Ramos (cell line): ENCODE results near the gene LCAT.
"Not testable (repeated sequence)": the region's sequence is repeated elsewhere in the genome, so short reads cannot be mapped to it uniquely, and the experiment has no call there.

ENCODE experiments used
- in situ Hi-C: fragments of 300-500 bp; cut with MboI; formaldehyde crosslinking; loops from one replicate; pipeline ENCODE4 v1.14.3; 2022; ENCODE audit warnings: low sequenced_read_pairs; ENCODE audit not compliant: unreplicated experiment

LCAT gene

DNA sequence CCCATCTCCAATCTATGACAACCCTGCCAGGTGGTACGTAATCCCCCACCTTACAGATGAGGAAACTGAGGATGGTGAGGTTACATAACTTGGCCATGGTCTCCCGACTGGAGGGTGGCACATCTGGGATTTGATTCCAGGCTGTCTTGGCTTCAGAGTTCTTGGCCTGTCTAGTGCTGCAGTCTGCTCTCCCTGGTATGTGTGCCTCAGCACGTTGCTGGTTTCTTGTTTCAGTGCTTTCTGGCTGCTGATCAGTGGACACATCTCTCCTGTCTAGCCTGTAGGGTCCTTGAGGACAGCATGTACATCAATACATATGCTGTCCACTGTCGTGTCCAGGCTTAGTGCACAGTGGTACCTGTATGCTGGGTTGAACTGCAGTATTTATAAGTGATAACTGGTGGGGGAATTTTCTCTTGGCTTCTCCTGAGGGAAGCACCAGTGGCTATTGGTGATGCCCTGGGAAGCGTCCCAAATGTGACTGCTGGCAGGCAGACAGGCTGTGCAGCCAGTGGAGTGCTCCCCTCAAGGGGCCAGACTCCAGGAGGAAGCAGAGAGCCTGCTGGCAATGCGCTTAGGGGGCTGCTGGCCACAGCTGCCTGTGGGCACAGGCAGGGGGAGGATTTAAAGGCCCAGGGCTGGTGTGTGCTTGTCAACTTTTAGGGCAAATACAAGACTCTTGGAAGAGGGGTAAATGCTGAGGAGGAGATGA, 26.6 kb downstream of the LCAT start:
- in situ Hi-C loops, result no loop called here

DNA sequence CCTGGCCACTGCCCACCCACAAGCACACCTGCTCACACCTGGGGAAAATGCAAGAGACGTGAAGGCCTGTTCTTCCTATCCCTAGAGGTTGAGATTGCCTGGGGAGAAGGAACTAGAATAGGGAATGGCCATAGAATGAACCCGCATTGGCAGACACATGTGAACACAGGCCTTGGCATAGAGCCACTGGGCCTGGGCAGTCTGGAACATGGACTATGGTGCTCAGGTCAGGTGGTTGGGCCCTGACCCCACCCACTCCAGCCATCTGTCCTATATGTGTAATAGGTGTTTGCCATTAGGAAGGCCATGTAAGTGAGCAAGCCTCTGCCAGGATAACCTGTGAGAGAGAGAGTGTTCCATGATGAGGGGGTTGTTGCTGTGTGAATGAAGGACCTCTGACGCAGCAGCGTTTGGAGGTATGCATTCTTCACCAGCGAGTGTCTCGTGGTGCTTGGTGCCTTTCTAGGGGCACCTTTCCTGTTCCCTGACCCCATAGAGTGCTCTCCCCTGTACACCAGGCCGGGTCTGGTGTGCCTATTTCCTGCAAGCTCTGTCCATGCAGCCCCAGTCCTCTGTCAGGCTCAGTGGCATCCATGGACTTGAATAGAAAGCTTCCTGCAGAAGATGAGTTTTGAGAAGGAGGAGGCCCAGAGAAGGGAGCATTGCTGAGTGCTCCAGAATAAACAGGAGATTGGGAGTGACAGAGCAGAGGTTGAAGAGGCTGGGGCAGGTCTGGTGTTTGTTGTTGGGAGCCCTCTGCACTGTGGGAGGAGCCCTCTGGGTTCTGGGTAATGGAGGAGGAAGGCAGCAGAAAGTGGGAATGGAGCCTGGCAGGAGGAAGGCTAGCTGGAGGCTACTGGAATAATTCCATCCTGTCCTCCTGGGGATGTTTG, 27.8 kb downstream of the LCAT start:
- in situ Hi-C loops, result no loop called here

DNA sequence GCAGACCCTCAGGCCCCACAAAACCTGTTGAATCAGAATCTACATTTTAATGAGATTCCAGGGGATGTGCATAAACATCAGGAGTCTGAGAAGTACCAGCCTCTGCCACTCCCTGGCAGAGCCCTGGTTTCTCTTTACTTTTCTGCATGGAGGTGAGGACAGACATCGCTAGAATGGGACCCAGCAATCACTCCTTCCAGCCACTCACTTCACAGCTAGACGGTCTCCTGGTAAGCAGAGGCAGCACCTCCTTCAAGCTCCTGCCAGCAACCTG, 28.5 kb downstream of the LCAT start:
- in situ Hi-C loops, result not testable (repeated sequence)

DNA sequence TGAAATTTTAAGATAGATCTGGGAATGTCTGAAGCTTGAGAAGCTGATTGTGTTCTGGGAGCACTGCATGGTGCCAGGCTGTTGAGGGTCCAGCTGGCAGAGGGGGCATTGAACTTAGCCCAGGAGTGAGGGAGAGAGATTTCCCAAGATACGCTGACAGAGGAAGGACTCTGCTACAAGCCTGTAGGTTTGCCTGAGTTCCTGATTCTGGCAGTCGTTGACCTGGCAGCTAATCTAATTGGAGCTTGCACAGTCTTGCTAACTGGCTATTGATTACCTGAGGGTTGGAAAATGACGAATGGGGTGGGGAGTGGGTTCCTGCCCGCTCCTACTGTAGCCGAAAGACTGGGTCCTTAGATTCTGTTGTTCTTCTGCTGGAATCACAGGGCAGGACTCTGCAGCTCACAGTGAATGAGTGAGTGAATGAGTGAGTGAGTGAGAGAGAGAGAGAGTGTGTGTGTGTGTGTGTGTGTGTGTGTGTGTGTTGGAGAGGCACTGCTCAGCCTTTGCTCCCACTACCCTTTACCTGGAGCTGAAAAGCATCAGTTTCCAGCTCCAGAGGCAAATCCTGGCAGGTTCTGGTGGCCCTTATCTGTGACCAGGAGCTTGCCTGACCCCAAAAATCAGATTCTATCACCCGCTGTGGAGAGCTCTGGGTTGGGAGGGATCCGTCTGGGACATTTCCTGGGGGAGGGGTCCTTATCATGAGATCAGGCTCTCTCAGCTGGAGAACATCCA, 29.0 kb downstream of the LCAT start:
- in situ Hi-C loops, result no loop called here

DNA sequence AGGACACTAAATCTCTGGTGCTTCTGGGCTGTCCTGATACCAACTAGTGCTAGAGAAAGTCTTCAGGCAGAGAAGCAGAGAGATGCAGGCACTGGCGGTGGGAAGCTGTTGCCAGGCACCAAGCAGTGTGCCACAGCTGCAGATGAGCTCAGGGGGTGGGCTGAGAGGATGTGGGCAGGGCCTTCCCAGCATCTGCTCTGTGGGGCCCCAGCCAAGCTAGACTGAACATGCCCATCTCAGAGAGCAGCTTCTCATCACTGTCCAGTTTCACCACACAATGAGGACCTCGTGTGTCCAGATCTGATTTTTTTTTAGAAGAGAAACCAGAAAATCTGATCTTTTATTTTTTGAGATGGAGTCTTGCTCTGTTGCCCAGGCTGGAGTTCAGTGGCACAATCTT, 33.8 kb downstream of the LCAT start:
- in situ Hi-C loops, result no loop called here

DNA sequence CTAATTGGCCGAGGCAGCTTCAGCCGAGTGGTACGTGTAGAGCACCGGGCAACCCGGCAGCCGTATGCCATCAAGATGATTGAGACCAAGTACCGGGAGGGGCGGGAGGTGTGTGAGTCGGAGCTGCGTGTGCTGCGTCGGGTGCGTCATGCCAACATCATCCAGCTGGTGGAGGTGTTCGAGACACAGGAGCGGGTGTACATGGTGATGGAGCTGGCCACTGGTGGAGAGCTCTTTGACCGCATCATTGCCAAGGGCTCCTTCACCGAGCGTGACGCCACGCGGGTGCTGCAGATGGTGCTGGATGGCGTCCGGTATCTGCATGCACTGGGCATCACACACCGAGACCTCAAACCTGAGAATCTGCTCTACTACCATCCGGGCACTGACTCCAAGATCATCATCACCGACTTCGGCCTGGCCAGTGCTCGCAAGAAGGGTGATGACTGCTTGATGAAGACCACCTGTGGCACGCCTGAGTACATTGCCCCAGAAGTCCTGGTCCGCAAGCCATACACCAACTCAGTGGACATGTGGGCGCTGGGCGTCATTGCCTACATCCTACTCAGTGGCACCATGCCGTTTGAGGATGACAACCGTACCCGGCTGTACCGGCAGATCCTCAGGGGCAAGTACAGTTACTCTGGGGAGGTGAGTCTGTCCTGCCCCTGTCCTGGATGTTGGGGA, 34.7 kb downstream of the LCAT start:
- in situ Hi-C loops, result no loop called here

DNA sequence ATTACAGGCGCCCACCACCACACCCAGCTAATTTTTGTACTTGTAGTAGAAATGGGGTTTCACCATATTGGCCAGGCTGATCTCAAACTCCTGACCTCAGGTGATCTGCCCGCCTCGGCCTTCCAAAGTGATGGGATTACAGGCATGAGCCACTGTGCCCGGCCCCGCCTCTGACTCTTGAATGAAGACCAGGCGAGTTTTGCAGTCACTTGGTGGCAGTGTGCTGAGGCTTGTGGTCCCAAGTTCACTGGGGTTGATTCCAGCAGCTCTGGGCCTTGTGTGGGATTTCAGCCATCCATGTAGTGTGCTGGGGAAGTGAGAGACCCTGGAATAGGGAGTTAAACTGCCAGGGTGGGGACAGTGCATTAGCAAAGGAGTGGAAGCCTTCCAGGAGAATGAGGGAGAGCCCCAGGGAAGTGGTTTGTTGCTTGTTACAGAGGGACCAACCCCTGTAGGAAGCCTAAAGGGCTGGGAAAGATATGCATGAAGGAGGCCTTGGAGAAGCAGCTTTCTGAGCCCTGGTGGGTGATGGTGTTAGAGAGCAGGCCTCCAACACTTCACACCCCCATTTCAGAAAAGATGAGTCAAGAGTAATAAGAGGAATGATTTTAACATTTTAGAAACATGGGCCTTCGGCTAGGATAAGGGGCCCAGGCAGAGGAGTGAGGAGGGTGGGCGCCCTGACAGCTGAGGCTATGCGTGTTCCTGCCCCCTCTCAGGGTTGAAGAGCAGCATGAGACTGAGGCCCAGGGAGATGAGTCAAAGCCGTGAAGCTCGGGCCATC, 36.3 kb downstream of the LCAT start:
- in situ Hi-C loops, result no loop called here

DNA sequence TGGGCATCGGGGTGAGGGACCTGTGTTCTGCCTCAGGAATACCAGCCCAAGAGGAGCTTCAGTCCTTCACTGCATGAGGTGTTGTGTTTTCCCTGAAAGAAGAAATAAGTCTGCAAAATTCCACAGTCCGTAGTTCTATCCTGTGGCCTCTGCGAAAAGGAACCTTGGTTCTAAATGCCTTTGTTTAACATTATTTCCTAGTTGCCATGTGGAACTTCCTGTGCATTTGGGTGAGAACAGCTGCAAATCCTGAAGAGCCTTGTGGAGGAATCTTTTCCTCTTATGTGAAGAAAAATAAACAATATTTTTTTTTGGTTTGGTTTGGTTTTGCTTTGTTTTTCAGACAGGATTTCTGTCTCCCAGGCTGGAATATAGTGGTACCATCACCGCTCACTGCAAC, 41.1 kb downstream of the LCAT start:
- in situ Hi-C loops, result no loop called here

DNA sequence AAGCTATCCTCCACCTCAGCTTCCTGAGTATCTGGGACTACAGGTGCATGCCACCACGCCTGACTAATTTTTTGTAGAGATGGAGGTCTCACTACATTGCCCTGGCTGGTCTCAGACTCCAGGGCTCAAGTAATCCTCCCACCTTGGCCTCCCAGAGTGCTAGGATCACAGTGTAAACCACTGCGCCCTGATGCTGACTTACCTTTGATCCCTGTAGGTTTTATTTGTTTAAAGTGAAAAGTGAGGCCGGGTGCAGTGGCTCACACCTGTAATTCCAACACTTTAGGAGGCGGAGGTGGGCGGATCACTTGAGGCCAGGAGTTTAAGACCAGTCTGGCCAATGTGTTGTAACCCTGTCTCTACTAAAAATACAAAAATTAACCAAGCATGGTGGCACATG, 42.2 kb downstream of the LCAT start:
- in situ Hi-C loops, result no loop called here

DNA sequence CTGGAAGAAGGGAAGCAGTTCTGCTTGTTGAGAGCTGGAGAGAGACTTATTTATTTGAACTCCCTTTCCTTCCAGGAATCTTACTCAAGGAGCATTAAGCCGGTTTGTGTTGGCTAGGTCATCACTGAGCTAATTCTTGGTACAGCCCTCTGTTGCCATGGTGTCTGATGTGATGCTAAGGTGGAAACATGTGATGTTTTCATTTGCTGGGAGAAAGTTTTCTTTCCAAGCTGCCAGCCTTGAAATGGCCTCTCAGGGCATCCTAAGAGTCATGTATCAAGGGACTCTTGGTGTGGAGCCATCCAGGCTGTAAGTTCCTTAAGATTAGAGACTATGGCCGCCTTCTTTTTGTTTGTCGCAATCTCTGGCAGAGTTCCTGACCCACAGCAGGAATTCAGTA, 46.7 kb downstream of the LCAT start:
- in situ Hi-C loops, result no loop called here

DNA sequence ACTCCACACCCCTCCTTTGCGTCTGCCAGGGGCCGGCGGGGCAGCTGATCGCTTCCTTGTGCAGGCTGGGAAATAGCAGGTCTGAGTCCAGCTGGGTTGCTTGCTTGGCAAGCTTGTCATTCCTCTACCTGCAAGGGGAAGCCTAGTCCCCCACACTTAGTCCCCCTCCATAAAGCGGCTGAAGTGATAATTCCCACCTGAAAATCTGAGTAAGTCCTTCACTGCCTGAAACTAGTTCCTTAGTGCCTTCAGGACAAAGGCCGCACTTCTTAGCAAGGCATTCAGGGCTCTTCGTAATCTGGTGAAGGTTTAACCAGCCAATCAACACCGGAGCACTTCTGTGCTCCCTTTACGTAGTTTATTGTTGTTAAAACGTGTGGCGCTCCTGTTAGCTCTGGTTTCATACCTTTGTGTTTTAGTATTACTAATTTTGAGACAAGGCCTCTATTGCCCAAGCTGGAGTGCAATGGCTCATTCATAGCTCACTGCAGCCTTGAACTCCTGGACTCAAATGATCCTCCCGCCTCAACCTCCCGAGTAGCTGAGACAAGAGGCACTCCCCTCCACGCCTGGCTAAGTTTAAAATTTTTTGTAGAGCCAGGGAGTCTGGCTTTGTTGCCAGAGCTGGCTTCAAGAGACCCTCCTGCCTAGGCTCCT, 50.0 kb downstream of the LCAT start:
- in situ Hi-C loops, result no loop called here

DNA sequence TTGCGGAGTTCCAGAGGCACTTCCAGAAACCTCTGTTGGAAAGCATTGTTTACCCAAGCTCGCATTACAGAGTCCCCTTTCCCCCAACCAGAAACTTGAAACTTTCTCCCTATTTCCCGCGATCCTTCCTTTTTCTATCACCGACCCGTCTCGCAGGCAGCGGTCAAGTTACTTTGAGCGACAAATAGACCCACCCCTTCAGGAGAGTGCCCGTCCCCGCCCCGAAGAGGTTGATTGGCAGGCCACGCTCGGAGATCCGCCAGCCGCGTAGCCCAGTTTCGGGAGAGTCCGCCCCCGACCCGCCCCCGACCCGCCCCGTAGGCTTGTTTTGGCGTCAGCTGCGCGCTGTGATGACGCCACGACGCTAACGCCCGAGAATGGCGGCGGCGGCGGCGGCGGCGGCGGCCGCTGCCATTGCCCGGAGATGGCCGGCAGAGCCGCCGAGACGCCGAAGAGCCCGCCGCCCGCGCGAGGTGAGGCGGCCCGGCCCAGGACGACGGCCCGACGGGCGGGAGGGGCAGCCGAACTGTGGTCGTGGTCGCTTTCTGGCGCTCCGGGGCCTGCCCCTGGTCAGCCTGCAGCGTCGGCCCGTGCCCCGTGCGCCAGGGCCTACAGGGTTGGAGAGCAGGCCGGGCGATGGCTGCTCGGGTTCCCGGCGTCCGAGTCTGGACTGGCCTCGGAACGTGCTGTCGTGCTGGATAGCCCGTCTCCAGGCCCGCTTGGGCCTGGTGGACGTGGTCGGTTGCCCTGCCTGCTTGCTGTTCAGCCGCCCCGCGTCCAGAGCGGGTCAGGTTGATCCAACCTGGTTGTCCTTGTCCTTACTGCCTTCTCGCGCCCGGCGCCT, 50.8 kb downstream of the LCAT start, which contains the start of gene PSKH1:
TSS of gene PSKH1 (plus strand) at position 356 of the 844 bp plus-strand sequence. CDS start 15,496 bp downstream, outside the sequence.
- in situ Hi-C loops, result no loop called here

DNA sequence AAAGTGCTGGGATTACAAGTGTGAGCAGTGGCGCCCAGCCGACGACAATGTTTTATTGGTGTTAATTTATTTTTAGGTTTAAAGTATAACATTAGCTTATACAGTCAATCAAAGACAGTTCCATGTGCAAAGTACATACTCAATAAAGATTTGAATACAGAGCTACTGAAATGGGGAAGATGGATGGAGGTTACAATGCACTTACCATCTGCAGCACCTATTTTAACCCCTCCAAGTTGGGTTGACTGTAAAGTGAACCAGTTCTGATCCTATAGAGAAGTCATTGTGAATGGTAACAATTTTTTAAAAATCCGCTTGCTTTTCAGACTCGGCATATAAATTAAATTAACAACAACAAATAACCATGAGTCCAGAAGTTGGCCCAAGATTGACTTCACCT, 51.5 kb downstream of the LCAT start:
- in situ Hi-C loops, result no loop called here
